Hematopoietic multipotent progenitor cell (in vitro differentiated cells): ENCODE data around the gene ACVR2A. TPM values are rescaled to one million over a fixed set of nuclear protein-coding genes. Genes with fewer than 3 reads are reported as not detected.

Experiments used
- DNase-seq, 3 donors: peaks; one replicate each; pipeline ENCODE4 v3.0.0-alpha.2; 2011 to 2015; ENCODE audit warnings: low read depth in 2 of 3, low spot score in 2 of 3
- total RNA-seq: library from RNA; depleted of rRNA; stranded (reverse); fragments of >200 nt; gene quantifications from one replicate; pipeline ENCODE4 v1.2.3, GENCODE V29; 2012

The ACVR2A gene
- 1.9 TPM for total RNA-seq

GRCh38 chr2:147844697-147845410 lies at the start of gene ACVR2A:
Gene ACVR2A (plus strand): TSS chr2:147845029. CDS start chr2:147845153, 124 bp downstream.
- peak; percentile 24 to 70 (median 58) for DNase-seq

- DNase-seq, result no peak
These were observed 44.5 kb upstream of the ACVR2A start for GRCh38 chr2:147800316-147800715.

DNA sequence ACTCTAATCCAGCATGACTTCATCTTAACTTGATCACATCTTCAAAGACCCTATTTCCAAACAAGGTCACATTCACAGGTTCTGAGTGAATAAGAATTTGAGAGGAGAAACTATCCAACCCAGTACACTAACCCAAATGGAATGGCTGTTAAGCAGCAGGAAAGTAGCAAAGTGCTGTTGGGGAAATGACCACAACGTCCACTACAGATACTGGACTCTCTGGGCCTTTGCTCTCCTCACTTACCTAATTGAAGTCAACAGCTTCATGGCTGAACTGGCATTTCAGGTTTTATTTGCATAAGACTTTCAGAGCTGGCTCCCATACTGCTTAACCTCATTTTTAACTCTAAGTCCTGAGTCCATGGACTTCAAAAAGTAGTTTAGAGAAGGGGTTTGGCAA lies 38.0 kb upstream of the ACVR2A start:
- no peak for DNase-seq

GRCh38 chr2:147808520-147808919 lies 36.3 kb upstream of the ACVR2A start:
- no peak for DNase-seq

DNA sequence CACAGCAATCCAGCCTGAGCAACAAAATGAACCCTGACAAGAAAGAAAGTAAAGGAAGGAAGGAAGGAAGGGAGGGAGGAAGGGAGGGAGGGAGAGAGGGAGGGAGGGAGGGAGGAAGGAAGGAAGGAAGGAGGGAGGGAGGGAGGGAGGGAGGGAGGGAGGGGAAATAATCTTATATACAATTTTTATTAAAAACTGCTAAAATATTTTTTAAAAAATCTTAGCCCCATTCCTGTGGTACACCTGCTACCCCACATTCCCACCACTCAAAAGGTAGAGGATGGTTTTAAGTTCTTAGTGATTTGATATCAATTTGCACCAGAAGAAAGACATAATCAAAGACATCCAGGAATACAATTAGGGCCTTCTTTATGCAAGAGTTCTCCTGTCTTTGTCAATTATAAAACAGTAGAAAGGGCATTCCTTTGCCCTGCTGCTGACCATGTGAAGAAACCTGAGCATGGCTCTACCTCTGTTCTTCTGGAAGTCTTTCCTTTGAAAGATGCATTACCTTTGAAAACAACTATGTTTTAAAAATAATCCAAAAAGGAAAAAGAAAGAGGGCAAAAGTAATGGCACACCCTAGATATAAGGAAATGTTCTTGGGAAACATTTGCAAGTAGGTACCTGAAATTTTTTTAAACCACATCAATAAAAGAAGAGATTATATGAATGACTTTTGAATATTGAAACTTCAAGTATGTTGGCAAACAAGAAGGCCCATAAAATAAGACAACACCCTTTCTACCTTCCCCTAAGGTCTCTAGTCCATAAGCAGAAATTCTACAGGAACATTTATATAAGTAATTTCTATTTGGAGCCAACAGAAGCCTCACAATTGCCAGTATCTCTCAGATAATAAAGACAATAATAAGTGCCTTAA lies 33.7 kb upstream of the ACVR2A start:
- DNase-seq, result no peak

DNA sequence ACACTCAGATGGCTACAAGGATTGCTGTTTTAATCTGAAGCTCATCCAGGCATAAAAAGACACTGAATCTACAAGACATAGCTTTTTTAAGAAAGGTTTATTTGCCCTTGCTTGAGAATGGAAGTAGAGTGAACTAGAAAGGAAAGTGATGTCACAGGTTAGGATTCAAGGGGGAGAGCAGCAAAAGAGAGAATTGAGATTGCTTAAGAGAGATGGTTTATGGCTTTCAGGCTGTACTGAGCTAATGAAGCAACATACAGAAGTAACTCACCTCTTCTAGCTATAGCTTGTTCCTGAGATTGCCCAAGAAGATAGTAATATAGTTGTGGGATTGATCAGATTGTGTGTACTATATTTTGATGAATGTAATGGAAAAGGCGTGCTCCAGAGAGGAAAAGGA lies 26.1 kb upstream of the ACVR2A start:
- no peak for DNase-seq

- DNase-seq, result peak in 1 of 3 donors; percentile 42
These were observed 20.2 kb upstream of the ACVR2A start for GRCh38 chr2:147824620-147825019.

GRCh38 chr2:147826278-147827087 lies 18.3 kb upstream of the ACVR2A start:
- no peak for DNase-seq

DNA sequence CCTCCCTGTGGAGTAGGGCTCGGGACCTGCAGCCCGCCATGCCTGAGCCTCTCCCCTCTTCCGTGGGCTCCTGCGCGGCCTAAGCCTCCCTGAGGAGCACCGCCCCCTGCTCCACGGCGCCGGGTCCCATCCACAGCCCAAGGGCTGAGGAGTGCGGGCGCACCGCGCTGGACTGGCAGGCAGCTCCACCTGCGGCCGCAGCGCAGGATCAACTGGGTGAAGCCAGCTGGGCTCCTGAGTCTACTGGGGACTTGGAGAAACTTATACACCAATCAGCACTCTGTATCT lies 17.8 kb upstream of the ACVR2A start:
- DNase-seq, result no peak

DNA sequence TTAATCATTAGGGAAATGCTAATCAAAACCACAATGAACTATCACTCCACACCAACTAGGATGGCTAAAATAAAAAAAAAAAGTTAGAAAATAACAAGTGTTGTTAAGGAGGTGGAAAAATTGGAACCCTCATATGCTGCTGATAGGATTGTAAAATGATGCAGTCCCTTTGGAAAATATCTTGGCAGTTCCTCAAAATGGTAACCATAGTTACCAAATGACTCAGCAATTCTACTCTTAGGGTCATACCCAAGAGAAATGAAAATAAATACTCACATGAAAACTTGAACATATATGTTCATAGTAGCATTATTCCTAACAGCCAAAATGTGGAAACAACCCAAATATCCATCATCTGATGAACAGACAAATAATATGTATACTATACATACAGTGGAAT lies 15.7 kb upstream of the ACVR2A start:
- DNase-seq, result peak in 2 of 3 donors; percentile 31 to 69

DNA sequence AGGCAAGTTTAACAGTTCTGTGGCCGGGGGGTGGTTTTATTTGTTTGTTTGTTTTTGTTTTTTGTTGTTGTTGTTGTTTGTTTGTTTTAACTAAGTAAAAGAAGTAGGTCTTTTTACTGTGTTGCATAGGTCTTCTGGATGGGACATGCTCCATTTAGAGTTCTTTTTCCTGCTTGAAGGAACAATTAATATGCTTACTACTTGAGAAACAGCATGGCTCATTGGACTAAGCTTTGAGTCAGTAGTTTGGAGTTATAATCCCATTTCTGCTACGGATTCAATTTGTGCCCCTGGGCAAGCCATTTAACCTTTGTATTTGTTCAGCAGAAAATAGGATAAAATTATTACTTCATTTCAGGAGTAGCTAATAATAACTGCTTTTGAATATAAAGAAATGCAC lies 8.7 kb upstream of the ACVR2A start:
- DNase-seq, result no peak

- DNase-seq, result peak in 1 of 3 donors; percentile 1
These were observed 1.4 kb upstream of the ACVR2A start for GRCh38 chr2:147843391-147843863.

GRCh38 chr2:147843864-147844696 lies 749 bp upstream of the ACVR2A start:
- peak; percentile 60 to 94 (median 93) for DNase-seq

- DNase-seq, result peak; percentile 9 to 67 (median 51)
These were observed 662 bp downstream of the ACVR2A start for GRCh38 chr2:147845411-147845971.

- DNase-seq, result no peak
These were observed 1.7 kb downstream of the ACVR2A start for GRCh38 chr2:147846412-147847081.

DNA sequence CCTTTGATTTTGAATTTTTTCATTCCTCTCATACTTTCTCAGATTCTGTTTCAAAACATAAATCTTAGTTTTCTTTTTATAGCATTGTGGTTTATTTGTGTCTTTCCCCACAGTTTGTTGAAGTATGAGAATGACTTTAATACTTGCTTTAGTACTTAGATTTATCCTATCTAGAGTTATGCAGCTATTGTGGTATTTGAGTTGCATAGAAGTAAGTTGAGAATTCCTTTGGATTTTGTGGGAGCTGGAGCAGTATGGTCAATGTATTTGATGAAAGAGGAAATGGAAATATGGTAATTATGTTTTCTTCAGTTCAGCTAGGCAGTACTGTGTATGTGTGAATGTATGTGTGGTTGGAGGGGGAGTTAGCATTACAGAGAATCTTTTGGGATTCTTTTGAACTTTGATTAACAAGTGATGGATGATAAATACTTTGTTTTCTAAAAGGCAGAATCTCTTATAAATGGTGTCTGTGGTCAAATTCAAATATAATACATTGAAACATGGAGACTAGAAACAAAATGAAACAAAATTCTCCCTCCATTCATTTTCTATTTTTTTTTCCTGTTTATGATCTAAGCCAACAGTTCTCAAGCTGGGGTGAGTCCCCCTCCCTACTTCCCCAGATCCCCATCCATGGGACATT lies 3.0 kb downstream of the ACVR2A start:
- DNase-seq, result no peak

GRCh38 chr2:147850838-147851237 lies 6.0 kb downstream of the ACVR2A start:
- DNase-seq, result no peak

DNA sequence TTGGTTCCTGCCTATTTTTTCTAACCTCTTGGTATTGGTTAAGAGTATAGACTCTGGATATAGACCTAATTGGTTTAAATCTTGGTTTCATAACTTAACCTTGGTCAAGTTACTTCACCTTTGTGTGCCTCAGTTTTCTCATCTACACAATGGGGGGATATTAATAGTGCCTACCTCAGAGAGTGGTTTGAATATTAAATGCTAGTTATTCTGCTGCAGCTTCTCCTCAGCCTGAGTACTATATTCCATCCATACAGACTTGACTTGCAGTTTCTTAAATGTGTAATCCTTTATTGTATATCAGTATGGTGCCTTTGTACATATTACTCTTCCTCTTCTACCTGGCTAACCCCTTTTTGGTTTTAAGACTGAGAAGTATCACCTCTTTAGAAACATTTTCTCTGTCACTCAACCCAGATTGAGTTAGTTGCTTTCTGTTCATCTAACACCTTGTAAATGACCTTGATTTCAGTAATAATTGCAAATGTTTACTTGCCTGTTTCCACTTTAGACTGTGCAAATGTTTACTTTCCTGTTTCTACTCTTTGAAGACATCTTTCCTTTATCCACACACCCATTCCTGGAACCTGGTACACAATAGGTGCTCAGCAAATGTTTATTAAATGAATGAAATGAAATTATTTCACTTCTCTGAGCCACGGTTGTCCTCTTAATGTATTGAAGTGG lies 6.6 kb downstream of the ACVR2A start:
- DNase-seq, result no peak
